ENCODE data around the gene TMIGD2.

DNA sequence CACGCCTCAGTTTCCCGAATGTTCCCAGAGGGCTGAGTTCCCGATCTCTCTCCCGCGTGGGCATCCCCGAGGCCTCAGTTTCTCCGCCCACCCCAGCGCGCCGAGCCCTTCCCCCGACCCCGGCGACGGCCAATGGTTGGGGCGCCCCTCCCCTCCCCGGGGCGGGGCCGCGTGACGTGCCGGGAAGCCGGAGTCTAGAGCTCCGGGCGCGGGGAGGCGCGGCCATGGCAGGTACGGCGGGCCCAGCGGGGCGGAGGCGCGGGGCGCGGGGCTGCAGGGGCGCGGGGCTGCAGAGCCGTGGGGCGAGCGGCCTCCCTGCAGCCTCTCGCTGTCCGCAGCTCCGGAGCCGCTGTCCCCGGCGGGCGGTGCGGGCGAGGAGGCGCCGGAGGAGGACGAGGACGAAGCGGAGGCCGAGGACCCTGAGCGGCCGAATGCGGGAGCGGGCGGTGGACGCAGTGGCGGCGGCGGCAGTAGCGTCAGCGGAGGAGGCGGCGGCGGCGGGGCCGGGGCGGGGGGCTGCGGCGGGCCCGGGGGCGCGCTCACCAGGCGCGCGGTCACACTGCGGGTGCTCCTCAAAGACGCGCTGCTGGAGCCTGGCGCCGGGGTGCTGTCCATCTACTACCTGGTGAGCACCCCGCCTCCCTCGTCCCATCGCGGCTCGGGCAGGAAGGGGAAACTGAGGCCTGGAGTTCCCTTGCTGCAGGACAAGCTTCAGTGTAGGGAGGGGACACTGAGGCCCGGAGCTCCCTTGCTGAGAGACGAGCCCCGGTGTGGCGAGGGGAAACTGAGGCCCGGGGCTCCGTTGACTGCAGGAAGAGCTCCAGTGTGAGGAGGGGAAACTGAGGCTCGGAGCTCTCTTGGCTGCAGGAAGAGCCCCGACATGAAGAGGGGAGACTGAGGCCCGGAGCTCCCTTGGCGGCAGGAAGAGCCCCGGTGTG lies 41.5 kb upstream of the TMIGD2 start, which contains the start of gene MPND:
- TF ChIP-seq, protein P1, sequence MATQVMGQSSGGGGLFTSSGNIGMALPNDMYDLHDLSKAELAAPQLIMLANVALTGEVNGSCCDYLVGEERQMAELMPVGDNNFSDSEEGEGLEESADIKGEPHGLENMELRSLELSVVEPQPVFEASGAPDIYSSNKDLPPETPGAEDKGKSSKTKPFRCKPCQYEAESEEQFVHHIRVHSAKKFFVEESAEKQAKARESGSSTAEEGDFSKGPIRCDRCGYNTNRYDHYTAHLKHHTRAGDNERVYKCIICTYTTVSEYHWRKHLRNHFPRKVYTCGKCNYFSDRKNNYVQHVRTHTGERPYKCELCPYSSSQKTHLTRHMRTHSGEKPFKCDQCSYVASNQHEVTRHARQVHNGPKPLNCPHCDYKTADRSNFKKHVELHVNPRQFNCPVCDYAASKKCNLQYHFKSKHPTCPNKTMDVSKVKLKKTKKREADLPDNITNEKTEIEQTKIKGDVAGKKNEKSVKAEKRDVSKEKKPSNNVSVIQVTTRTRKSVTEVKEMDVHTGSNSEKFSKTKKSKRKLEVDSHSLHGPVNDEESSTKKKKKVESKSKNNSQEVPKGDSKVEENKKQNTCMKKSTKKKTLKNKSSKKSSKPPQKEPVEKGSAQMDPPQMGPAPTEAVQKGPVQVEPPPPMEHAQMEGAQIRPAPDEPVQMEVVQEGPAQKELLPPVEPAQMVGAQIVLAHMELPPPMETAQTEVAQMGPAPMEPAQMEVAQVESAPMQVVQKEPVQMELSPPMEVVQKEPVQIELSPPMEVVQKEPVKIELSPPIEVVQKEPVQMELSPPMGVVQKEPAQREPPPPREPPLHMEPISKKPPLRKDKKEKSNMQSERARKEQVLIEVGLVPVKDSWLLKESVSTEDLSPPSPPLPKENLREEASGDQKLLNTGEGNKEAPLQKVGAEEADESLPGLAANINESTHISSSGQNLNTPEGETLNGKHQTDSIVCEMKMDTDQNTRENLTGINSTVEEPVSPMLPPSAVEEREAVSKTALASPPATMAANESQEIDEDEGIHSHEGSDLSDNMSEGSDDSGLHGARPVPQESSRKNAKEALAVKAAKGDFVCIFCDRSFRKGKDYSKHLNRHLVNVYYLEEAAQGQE (IDR thresholded peaks at IDR 0.05; ENCODE audit: low read depth): 0 out of 2 replicates have a peak, but pooled peaks have one; percentile 19
- no peak for TF ChIP-seq ZBTB7A (IDR thresholded peaks at IDR 0.05; ENCODE audit: low read depth)
- no peak for TF ChIP-seq RAD21 (IDR thresholded peaks at IDR 0.05; ENCODE audit: low read depth)
- TF ChIP-seq CEBPB (IDR thresholded peaks at IDR 0.05): no peak
- TF ChIP-seq YY1 (IDR thresholded peaks at IDR 0.05; ENCODE audit: low read depth): peak; percentile 53; the same call in 1 of the 2 replicates
- no peak for TF ChIP-seq EP300 (IDR thresholded peaks at IDR 0.05; ENCODE audit: borderline replicate concordance)
- no peak for TF ChIP-seq NFIC (IDR thresholded peaks at IDR 0.05)

All from Ishikawa (cell line).